Ovary (tissue), 9 donors: ENCODE measurements around the gene MNT. TPM values are rescaled to one million over a fixed set of nuclear protein-coding genes. Genes with fewer than 3 reads are reported as not detected.
"Not testable (repeated sequence)": the region's sequence is repeated elsewhere in the genome, so short reads cannot be mapped to it uniquely, and the experiment has no call there.

Experiments used
- DNase-seq, 5 donors: peaks; one replicate each; pipeline ENCODE4 v3.0.0-alpha.2; 2019 to 2020
- H3K27ac ChIP-seq, 2 donors: fragments of 200-600 bp; one replicate each; pipeline versions ENCODE4 v1.5.1 to v1.8.0; 2019 to 2022
- H3K27me3 ChIP-seq: fragments of 200-600 bp; one replicate; pipeline ENCODE4 v1.8.0; 2022
- H3K36me3 ChIP-seq: fragments of 200-600 bp; sonication (generic); one replicate; pipeline ENCODE4 v1.5.1; 2019
- H3K4me1 ChIP-seq: one replicate; pipeline ENCODE4 v1.8.1; 2013; ENCODE audit warnings: mild to moderate bottlenecking, moderate library complexity; ENCODE audit not compliant: insufficient read depth
- H3K4me3 ChIP-seq: fragments of 200-600 bp; sonication (generic); one replicate; pipeline ENCODE4 v1.5.1; 2017
- H3K9me3 ChIP-seq, 2 donors: fragments of 200-600 bp in 1 of 2; sonication (generic) in 1 of 2; one replicate each; pipeline versions ENCODE4 v1.5.1 to v1.8.1; 2013 to 2019; ENCODE audit warnings: mild to moderate bottlenecking in 1 of 2, moderate library complexity in 1 of 2
- EP300 ChIP-seq: sonication (generic); formaldehyde crosslinking; IDR thresholded peaks from one replicate; pipeline ENCODE4 v1.6.1; 2017; ENCODE audit warnings: antibody characterized with exemption
- POLR2A ChIP-seq: fragments of 450-650 bp; IDR thresholded peaks from one replicate; pipeline ENCODE4 v1.6.1; 2017; ENCODE audit warnings: antibody characterized with exemption, mild to moderate bottlenecking, moderate library complexity
- WGBS, 3 donors: extraction: QIAGEN DNeasy Blood & Tissue Kit in 1 of 3; methylation state at CpG; one replicate each; pipeline versions ENCODE4 v1.1.5 to v1.1.7; 2013 to 2017; 5-methylcytosine and 5-hydroxymethylcytosine counted together
- intact Hi-C, 4 donors: fragments of 100-400 bp; cut with DNase I; formaldehyde crosslinking; loops; one replicate each; pipeline versions ENCODE4 v1.11.0 to v1.15.1; 2022 to 2023
- polyA plus RNA-seq, 2 donors: library from polyadenylated mRNA; stranded (reverse); fragments of 200-250 nt in 1 of 2; fragments of 350-450 nt in 1 of 2; fragmentation: Illumina TruSeq in 1 of 2; extraction: RNeasy Lipid Tissue Mini Kit (QIAGEN cat#74804) in 1 of 2; gene quantifications; one replicate each; pipeline ENCODE4 v1.2.3, GENCODE V29; 2013 to 2014
- total RNA-seq, 7 donors: library from RNA; depleted of rRNA in 2 of 7; stranded (reverse); fragments of >200 nt in 2 of 7; fragmentation: NEBNext Ultra II Directional in 3 of 7; extraction: Animal tissue kit (Norgen Biotek cat#: 25700) in 3 of 7; gene quantifications; one replicate each; pipeline versions ENCODE4 v1.1.0 to v1.2.4, GENCODE V29; 2016 to 2023
- TF ChIP-seq, protein P1 (sequence below), 3 donors: fragments of 450-650 bp in 2 of 3; fragments of 200-600 bp in 1 of 3; IDR thresholded peaks; one replicate each; pipeline versions ENCODE4 v1.5.1 to v1.8.0; 2016 to 2022; ENCODE audit warnings: antibody characterized with exemption in 3 of 3, mild to moderate bottlenecking in 1 of 3
- donor health status: DM: no; HTN: no; CAD: no; lungs with moderate emphysema.
- donor health status: DM: no; HTN: no; CAD: no.
- donor health status: Bipolar disorder and iron deficiency.
- donor health status: DM: yes; HTN: yes; CAD: no.
- donor health status: DM: no; HTN: no; CAD: no.
- donor health status: DM: yes; HTN: yes; CAD: no.

The MNT gene
- total and polyA plus RNA-seq, 9 donors: 5.0 to 37.0 (median 24.2) TPM

DNA sequence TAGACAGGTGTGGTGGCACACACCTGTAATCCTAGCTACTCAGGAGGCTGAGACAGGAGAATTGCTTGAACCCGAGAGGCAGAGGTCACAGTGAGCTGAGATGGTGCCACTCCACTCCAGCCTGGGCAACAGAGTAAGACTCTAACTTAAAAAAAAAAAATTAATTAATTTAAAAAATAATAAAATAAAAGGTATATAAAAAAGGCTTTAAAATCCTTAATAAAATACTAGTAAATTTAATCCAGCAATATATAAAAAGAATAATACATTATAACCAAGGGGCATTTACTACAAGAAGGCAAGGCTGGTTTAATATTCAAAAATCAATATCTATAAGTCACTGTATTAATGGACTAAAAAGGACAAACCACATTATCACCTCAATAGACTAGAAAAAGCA, 44.8 kb upstream of the MNT start:
- Histone ChIP-seq H3K4me3 (no peak overlapping the region), H3K36me3 (no peaks in the 10 kb centered on the region), H3K9me3 (no peaks in the 10 kb centered on the region), H3K27me3 (no peaks in the 10 kb centered on the region), H3K27ac (no peak overlapping the region), H3K4me1 (no peaks in the 10 kb centered on the region)
- intact Hi-C loops: no loop called here
- 98 to 100% (median 100%) methylated on average over 1 of the region's 1 CpG for WGBS, 3 donors
- TF ChIP-seq EP300: no peak
- TF ChIP-seq, protein P1, sequence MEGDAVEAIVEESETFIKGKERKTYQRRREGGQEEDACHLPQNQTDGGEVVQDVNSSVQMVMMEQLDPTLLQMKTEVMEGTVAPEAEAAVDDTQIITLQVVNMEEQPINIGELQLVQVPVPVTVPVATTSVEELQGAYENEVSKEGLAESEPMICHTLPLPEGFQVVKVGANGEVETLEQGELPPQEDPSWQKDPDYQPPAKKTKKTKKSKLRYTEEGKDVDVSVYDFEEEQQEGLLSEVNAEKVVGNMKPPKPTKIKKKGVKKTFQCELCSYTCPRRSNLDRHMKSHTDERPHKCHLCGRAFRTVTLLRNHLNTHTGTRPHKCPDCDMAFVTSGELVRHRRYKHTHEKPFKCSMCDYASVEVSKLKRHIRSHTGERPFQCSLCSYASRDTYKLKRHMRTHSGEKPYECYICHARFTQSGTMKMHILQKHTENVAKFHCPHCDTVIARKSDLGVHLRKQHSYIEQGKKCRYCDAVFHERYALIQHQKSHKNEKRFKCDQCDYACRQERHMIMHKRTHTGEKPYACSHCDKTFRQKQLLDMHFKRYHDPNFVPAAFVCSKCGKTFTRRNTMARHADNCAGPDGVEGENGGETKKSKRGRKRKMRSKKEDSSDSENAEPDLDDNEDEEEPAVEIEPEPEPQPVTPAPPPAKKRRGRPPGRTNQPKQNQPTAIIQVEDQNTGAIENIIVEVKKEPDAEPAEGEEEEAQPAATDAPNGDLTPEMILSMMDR (IDR thresholded peaks at IDR 0.05): no peak
- TF ChIP-seq POLR2A: no peak
- DNase-seq: no peak

GRCh38 chr17:2444382-2444781, 43.5 kb upstream of the MNT start:
- no peak overlapping the region for H3K27ac ChIP-seq
- H3K4me1 ChIP-seq: no peaks in the 10 kb centered on the region
- 94 to 96% (median 95%) methylated on average over 8 of the region's 8 CpGs for WGBS, 3 donors
- intact Hi-C loops: no loop called here
- H3K36me3 ChIP-seq: no peaks in the 10 kb centered on the region
- TF ChIP-seq EP300 (no peak), POLR2A (no peak)
- TF ChIP-seq, protein P1 (IDR thresholded peaks at IDR 0.05): no peak
- H3K4me3 ChIP-seq: no peak overlapping the region
- no peaks in the 10 kb centered on the region for H3K27me3 ChIP-seq
- no peak for DNase-seq
- H3K9me3 ChIP-seq: no peaks in the 10 kb centered on the region

DNA sequence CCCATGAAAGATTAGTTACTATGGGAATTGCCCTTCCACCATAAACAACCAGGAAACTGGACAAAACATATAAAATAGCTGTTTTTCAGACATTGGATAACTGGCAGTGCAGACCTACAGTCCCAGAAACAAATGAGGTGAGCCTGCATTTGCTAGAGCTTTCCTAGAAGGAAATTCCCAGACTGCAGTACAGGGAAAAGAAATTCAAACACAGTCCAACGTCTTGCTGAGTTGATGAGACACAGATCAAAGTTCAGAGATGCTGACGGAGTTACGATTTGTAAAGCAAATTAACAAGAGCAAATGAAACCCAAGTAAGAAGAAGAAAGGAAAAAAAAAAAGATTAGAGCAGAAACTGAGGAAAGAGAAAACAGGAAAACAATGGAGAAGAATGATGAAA, 41.3 kb upstream of the MNT start:
- H3K27me3 ChIP-seq: no peaks in the 10 kb centered on the region
- no peak overlapping the region for H3K4me3 ChIP-seq
- intact Hi-C loops: no loop called here
- TF ChIP-seq POLR2A (no peak), EP300 (no peak)
- TF ChIP-seq, protein P1 (IDR thresholded peaks at IDR 0.05): no peak
- H3K36me3 ChIP-seq: no peaks in the 10 kb centered on the region
- DNase-seq: no peak
- H3K27ac ChIP-seq: no peak overlapping the region
- H3K4me1 ChIP-seq: no peaks in the 10 kb centered on the region
- 16 to 43% (median 22%) methylated on average over 3 of the region's 3 CpGs for WGBS, 3 donors
- H3K9me3 ChIP-seq: no peaks in the 10 kb centered on the region

DNA sequence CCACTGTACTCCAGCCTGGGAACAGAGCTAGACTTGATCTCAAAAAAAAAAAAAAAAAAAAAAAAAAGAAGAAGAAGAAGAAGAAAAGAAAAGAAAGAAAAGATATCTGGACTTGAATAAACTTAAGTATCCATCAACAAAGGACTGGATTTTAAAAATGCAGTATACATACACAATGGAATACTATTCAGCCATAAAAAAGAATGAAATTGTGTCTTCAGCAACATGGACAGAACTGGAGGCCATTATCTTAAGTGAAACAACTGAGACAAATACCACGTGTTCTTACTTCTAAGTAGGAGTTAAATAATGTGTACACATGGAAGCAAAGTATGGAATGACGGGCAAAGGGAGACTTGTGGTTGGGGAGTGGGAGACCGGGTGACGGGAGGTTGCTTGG, 40.1 kb upstream of the MNT start:
- Histone ChIP-seq H3K36me3 (no peaks in the 10 kb centered on the region), H3K4me3 (no peak overlapping the region), H3K4me1 (no peaks in the 10 kb centered on the region), H3K9me3 (no peaks in the 10 kb centered on the region), H3K27me3 (no peaks in the 10 kb centered on the region), H3K27ac (no peak overlapping the region)
- 95 to 97% (median 96%) methylated on average over 4 of the region's 4 CpGs for WGBS, 3 donors
- intact Hi-C loops: no loop called here
- no peak for DNase-seq
- TF ChIP-seq POLR2A (no peak), EP300 (no peak)
- TF ChIP-seq, protein P1 (IDR thresholded peaks at IDR 0.05): no peak

- H3K36me3 ChIP-seq, DNase-seq, H3K9me3 ChIP-seq, H3K27me3 ChIP-seq, H3K27ac ChIP-seq, intact Hi-C loops, H3K4me3 ChIP-seq, H3K4me1 ChIP-seq: not testable (repeated sequence)
- WGBS, 3 donors: 96 to 99% (median 98%) methylated on average over 6 of the region's 6 CpGs
These were observed 39.1 kb upstream of the MNT start for GRCh38 chr17:2439997-2440396.
